Heart left ventricle (tissue), 13 donors: ENCODE measurements around the gene CLIP1.

Experiments used
- CTCF ChIP-seq, 12 donors: fragments of 200-600 bp; sonication (generic) in 4 of 12; IDR thresholded peaks; one replicate each; pipeline versions ENCODE4 v1.5.0 to v1.8.0; 2018 to 2022; ENCODE audit warnings: antibody characterized with exemption in 12 of 12, mild to moderate bottlenecking in 5 of 12
- POLR2A ChIP-seq, 2 donors: fragments of 450-650 bp; IDR thresholded peaks; one replicate each; pipeline ENCODE4 v1.6.1; 2017; ENCODE audit warnings: antibody characterized with exemption in 2 of 2, mild to moderate bottlenecking in 2 of 2, moderate library complexity in 2 of 2
- donor health status: ischemic (EF 13 %, LVEDD 7.1; RV severe dilation, severe dysfunction).
- donor health status: DM: no; HTN: yes; CAD: no.
- donor health status: DM: no; HTN: no; CAD: no.
- donor health status: ischemic (EF 25% LVEDD 6.9; RV normal size, moderate dysfunction).
- donor health status: ischemic (EF 25% LVEDD 5.7; RV mildly dilated, moderate dysfunction).
- donor health status: ischemic (EF 35%, LVEDD 5.7; RV mildly dilated, moderate dysfunction).
- donor health status: nonischemic (EF 11% LVEDD 7.7; RV severe dilation, severe dysfunction).
- donor health status: DM: yes; HTN: yes; CAD: no.
- donor health status: PGD.
- donor health status: ischemic (EF 29% LVEDD 5.4; RV normal size, mild dysfunction).
- donor health status: nonischemic (EF 23%, LVEDD 6.1; RV moderate dilation, normal function).

GRCh38 chr12:122471324-122472226 lies 49.1 kb upstream of the CLIP1 start:
- peak; percentile 58 to 87 (median 78) for TF ChIP-seq CTCF (IDR thresholded peaks at IDR 0.05)
- no peak for TF ChIP-seq POLR2A (IDR thresholded peaks at IDR 0.05)
